ENCODE data around the gene IL4. TPM values are rescaled to one million over a fixed set of nuclear protein-coding genes. Genes with fewer than 3 reads are reported as not detected.
A peak's percentile ranks its signal among the peaks of the same experiment; 100 is the strongest.

IL4 gene
- total and polyA plus RNA-seq, 2 of the 13 experiments (the other 11 are each of a cell fraction or from before 2014, with no cell fraction given), result not detected

DNA sequence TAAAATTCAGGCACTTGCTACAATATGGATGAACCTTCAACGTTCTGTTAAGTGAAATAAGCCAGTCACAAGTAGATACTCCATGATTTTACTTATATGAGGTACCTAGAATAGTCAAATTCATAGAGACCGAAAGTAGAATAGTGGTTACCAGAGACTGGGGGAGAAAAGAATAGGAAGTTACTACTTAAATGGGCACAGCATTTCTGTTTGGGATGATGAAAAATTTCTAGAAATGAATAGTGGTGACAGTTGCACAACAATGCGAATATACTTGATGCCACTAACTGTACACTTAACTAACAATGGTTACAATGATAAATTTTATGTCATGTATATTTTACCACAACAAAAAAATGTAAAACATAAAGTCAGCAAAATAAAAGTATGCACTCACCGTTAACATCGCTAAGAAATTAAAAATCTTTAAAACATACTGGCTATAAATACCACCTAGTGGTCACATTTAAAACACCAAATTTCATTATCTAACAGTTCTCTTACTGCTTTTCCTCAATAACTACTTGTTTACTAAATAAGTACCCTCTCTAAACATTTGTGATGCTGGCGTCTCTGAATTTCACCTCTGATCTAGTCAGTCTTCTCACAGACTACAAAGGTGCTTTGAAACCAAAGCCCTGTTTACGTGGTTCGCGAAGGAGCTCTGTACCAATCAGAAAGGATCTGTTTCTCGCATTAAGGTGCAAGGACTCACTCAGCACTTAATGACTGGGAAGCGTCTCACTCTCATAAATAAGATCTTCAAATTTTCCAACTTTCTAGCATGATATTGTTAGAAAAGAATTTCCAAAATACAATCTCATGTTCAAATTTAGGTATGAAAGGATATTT is 40.9 kb downstream of the IL4 start:
- POLR2A ChIA-PET, result interaction anchor here (0.6 kb wide), 1 partner anchor 98 kb away, joined by 5 read pairs; the partner anchor contains the start of gene SOWAHA
- WGBS (ENCODE audit: low lambda C conversion rate), result 85% methylated on average over 11 of the region's 11 CpGs
- H3K27me3 ChIP-seq (ENCODE audit: control insufficient read depth in 1 of 2, insufficient read depth in 2 of 2, low read length in 2 of 2), result no peaks in the 10 kb centered on the region
- no peak for FAIRE-seq
- H3K4me2 ChIP-seq (ENCODE audit: low read depth, low read length), result no peak overlapping the region
- H4K20me1 ChIP-seq (ENCODE audit: insufficient read depth, low read length), result no peaks in the 10 kb centered on the region
- in situ Hi-C loops (cut with HindIII; ENCODE audit: extremely low pct_ligation_motif_present, low pct_unique_long_range_greater_than_20kb), result no loop called here
- H3K9me3 ChIP-seq (ENCODE audit: low read length), result no peaks in the 10 kb centered on the region
- no peak for ATAC-seq
- H3K27ac ChIP-seq (ENCODE audit: extremely low read length, insufficient read depth, low read length), result no peak overlapping the region
- DNase-seq (ENCODE audit: low spot score), result peak; percentile 3
- H3K4me3 ChIP-seq (replicated peaks in 1 of 3; ENCODE audit: insufficient read depth in 1 of 3, low read depth in 2 of 3, low read length in 3 of 3), result no peak overlapping the region
- no peaks in the 10 kb centered on the region; a peak in 1 of 5 replicates for H3K36me3 ChIP-seq (replicated peaks in 1 of 2; ENCODE audit: control insufficient read depth in 1 of 2, insufficient read depth in 2 of 2, low read length in 2 of 2)
- no peak overlapping the region for H3K9ac ChIP-seq (ENCODE audit: insufficient read depth, low read depth, low read length)
- H2AFZ ChIP-seq (ENCODE audit: low read length), result no peak overlapping the region
- CTCF ChIA-PET (ENCODE audit: low intra/inter-chr PET ratio, low total read pairs), result interaction anchor here (0.8 to 1.3 kb wide), 2 partner anchors 105 to 188 kb away, joined by 3 read pairs; no protein-coding TSS in a partner anchor
- TF ChIP-seq, protein P1, sequence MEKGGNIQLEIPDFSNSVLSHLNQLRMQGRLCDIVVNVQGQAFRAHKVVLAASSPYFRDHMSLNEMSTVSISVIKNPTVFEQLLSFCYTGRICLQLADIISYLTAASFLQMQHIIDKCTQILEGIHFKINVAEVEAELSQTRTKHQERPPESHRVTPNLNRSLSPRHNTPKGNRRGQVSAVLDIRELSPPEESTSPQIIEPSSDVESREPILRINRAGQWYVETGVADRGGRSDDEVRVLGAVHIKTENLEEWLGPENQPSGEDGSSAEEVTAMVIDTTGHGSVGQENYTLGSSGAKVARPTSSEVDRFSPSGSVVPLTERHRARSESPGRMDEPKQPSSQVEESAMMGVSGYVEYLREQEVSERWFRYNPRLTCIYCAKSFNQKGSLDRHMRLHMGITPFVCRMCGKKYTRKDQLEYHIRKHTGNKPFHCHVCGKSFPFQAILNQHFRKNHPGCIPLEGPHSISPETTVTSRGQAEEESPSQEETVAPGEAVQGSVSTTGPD (CRISPR knock-in tag; IDR thresholded peaks at IDR 0.05), result no peak
- no peak for TF ChIP-seq KMT2A (CRISPR knock-in tag; IDR thresholded peaks at IDR 0.05)
- peak; percentile 68 to 71 for TF ChIP-seq MAFK (conservative IDR thresholded peaks at IDR 0.05 in 1 of 2, IDR thresholded peaks at IDR 0.05 in 1 of 2; ENCODE audit: low read length in 2 of 2)
- TF ChIP-seq MZF1 (CRISPR knock-in tag; IDR thresholded peaks at IDR 0.05; ENCODE audit: borderline replicate concordance), result no peak
- peak; percentile 31 for TF ChIP-seq STAG1 (CRISPR knock-in tag; IDR thresholded peaks at IDR 0.05)
- no peak for TF ChIP-seq POLR2A (IDR thresholded peaks at IDR 0.05; ENCODE audit: insufficient read depth in 1 of 2, low read depth in 2 of 2, low read length in 2 of 2)
- TF ChIP-seq, protein P2, sequence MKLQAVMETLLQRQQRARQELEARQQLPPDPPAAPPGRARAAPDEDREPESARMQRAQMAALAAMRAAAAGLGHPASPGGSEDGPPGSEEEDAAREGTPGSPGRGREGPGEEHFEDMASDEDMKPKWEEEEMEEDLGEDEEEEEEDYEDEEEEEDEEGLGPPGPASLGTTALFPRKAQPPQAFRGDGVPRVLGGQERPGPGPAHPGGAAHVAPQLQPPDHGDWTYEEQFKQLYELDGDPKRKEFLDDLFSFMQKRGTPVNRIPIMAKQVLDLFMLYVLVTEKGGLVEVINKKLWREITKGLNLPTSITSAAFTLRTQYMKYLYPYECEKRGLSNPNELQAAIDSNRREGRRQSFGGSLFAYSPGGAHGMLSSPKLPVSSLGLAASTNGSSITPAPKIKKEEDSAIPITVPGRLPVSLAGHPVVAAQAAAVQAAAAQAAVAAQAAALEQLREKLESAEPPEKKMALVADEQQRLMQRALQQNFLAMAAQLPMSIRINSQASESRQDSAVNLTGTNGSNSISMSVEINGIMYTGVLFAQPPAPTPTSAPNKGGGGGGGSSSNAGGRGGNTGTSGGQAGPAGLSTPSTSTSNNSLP (IDR thresholded peaks at IDR 0.05; ENCODE audit: low read depth, low read length), result peak; percentile 59; the same call in 1 of the 2 replicates
- no peak for TF ChIP-seq ZNF205 (CRISPR knock-in tag; IDR thresholded peaks at IDR 0.05)
- H3K4me1 ChIP-seq (ENCODE audit: insufficient read depth, low read length), result no peaks in the 10 kb centered on the region
- no TSS peak for BruUV-seq (replicated peaks)
- intact Hi-C loops (cut with micrococcal nuclease; ENCODE audit: unreplicated experiment), result no loop called here
- H3K79me2 ChIP-seq (ENCODE audit: insufficient read depth, low read length), result no peaks in the 10 kb centered on the region

Measured in HepG2 (cell line).